A549 (cell line): ENCODE results near the gene DIP2C. TPM values are rescaled to one million over a fixed set of nuclear protein-coding genes. Genes with fewer than 3 reads are reported as not detected.
"Not testable (repeated sequence)": the region's sequence is repeated elsewhere in the genome, so short reads cannot be mapped to it uniquely, and the experiment has no call there.

ENCODE experiments used
- ATAC-seq, 2 experiments: fragments of 200-7000 bp in 1 of 2; fragments of >200 bp in 1 of 2; cut with Nextera tagmentation in 1 of 2; cut with Tn5 transposase in 1 of 2; 3 replicates each; pipeline versions ENCODE4 v1.8.0 to v1.9.1; 2018 to 2020; ENCODE audit warnings: mild to moderate bottlenecking in 1 of 2, moderate library complexity in 1 of 2
- CTCF ChIA-PET: fragments of 300-600 bp; sonication (Branson Sonifier 250); formaldehyde crosslinking; extraction: SDS; loops from one replicate; lab custom pipeline; 2021; ENCODE audit warnings: antibody characterized with exemption, inconsistent platforms; lab: Yijun Ruan, JAX
- POLR2A ChIA-PET: fragments of 350-600 bp; formaldehyde crosslinking; extraction: SDS; loops from one replicate; lab custom pipeline; 2021; ENCODE audit warnings: antibody characterized with exemption, inconsistent platforms; lab: Yijun Ruan, JAX
- DNase-seq, 2 experiments: peaks; one replicate each; pipeline versions ENCODE4 v3.0.0 to v3.0.0-alpha.2; 2011 to 2016; ENCODE audit warnings: low read depth in 1 of 2, low spot score in 1 of 2
- FAIRE-seq: peaks from 2 replicates; lab custom pipeline; 2011; peaks lifted over from hg19 to GRCh38; lab: Jason Lieb, UNC
- H3K27ac ChIP-seq, 2 experiments: fragments of >200 bp; sonication (Bioruptor Twin); formaldehyde crosslinking; 3 replicates each; pipeline ENCODE4 v1.5.1; 2016 to 2017
- H3K4me1 ChIP-seq: fragments of >200 bp; sonication (Bioruptor Twin); formaldehyde crosslinking; 3 replicates; pipeline ENCODE4 v1.6.1; 2016
- H3K4me2 ChIP-seq: fragments of >200 bp; sonication (Bioruptor Twin); formaldehyde crosslinking; 3 replicates; pipeline ENCODE4 v1.6.1; 2016
- H3K4me3 ChIP-seq: fragments of >200 bp; sonication (Bioruptor Twin); formaldehyde crosslinking; 3 replicates; pipeline ENCODE4 v1.5.1; 2016
- H3K9me3 ChIP-seq: fragments of >200 bp; sonication (Bioruptor Twin); formaldehyde crosslinking; 3 replicates; pipeline ENCODE4 v1.6.1; 2016
- ATOH8 ChIP-seq: fragments of 250-450 bp; sonication (Bioruptor Pico); IDR thresholded peaks from 2 replicates; pipeline ENCODE4 v1.5.0; 2020; ENCODE audit warnings: low read depth, mild to moderate bottlenecking, moderate library complexity
- BHLHE40 ChIP-seq: IDR thresholded peaks from 2 replicates; pipeline ENCODE4 v1.6.1; 2012; ENCODE audit warnings: low read depth, low read length, inconsistent platforms
- CBX2 ChIP-seq: fragments of 200-600 bp; sonication (generic); IDR thresholded peaks from 2 replicates; pipeline ENCODE4 v1.6.1; 2016; ENCODE audit warnings: low read depth, mild to moderate bottlenecking, borderline replicate concordance
- CBX8 ChIP-seq: fragments of 200-600 bp; sonication (generic); IDR thresholded peaks from 2 replicates; pipeline ENCODE4 v1.6.1; 2016
- CHD2 ChIP-seq: fragments of 150-350 bp; IDR thresholded peaks from 2 replicates; pipeline ENCODE4 v1.6.1; 2014; ENCODE audit warnings: low read length; ENCODE audit not compliant: partially characterized antibody
- HMGXB4 ChIP-seq: fragments of 250-450 bp; sonication (Bioruptor Pico); IDR thresholded peaks from 2 replicates; pipeline ENCODE4 v1.5.0; 2021; ENCODE audit warnings: mild to moderate bottlenecking, moderate library complexity, borderline replicate concordance
- JUN ChIP-seq, 2 experiments: fragments of >200 bp; sonication (Bioruptor Twin); formaldehyde crosslinking; IDR thresholded peaks; 2 replicates in 1 of 2; 3 replicates in 1 of 2; pipeline ENCODE4 v1.6.1; 2016 to 2017
- MAZ ChIP-seq: fragments of 150-350 bp; IDR thresholded peaks from 2 replicates; pipeline ENCODE4 v1.6.1; 2014; ENCODE audit warnings: antibody characterized with exemption, low read depth, low read length, borderline replicate concordance
- MYC ChIP-seq: IDR thresholded peaks from 2 replicates; pipeline ENCODE4 v1.6.1; 2012; ENCODE audit warnings: mild to moderate bottlenecking, inconsistent platforms, low read length, improper control_type of control experiment, borderline replicate concordance
- NFE2L2 ChIP-seq: fragments of 150-350 bp; conservative IDR thresholded peaks from 2 replicates; pipeline ENCODE4 v1.6.1; 2014; ENCODE audit warnings: low read length
- NPAS2 ChIP-seq: fragments of 250-450 bp; sonication (Bioruptor Pico); IDR thresholded peaks from 2 replicates; pipeline ENCODE4 v1.8.0; 2022; ENCODE audit warnings: mild to moderate bottlenecking, moderate library complexity, borderline replicate concordance
- PBX3 ChIP-seq: IDR thresholded peaks from 2 replicates; pipeline ENCODE4 v1.6.1; 2012
- RARB ChIP-seq: fragments of 250-450 bp; sonication (Bioruptor Pico); IDR thresholded peaks from 2 replicates; pipeline ENCODE4 v1.8.0; 2021; ENCODE audit warnings: mild to moderate bottlenecking, moderate library complexity
- SREBF2 ChIP-seq: fragments of 450-650 bp; IDR thresholded peaks from 2 replicates; pipeline ENCODE4 v1.6.1; 2014; ENCODE audit warnings: mild to moderate bottlenecking, moderate library complexity
- ZNF302 ChIP-seq: fragments of 250-450 bp; sonication (Bioruptor Pico); IDR thresholded peaks from 2 replicates; pipeline ENCODE4 v1.9.0; 2021; ENCODE audit warnings: inconsistent platforms, mild to moderate bottlenecking, moderate library complexity
- ZSCAN20 ChIP-seq: fragments of 250-450 bp; sonication (Bioruptor Pico); IDR thresholded peaks from 2 replicates; pipeline ENCODE4 v1.8.0; 2022; ENCODE audit warnings: mild to moderate bottlenecking, moderate library complexity
- WGBS: methylation state at CpG from one replicate; pipeline ENCODE4 v1.1.6; 2017; ENCODE audit errors: missing lambda C conversion rate; 5-methylcytosine and 5-hydroxymethylcytosine counted together
- polyA plus RNA-seq, 4 experiments: library from polyadenylated mRNA; depleted of rRNA in 3 of 4; stranded (reverse); fragments of >200 nt; fragmentation: RNase III in 1 of 4; extraction: RNeasy Plus Mini Kit Qiagen cat#74134 plus additional on column Dnase treatment in 1 of 4; gene quantifications; 2 replicates in 3 of 4; 3 replicates in 1 of 4; pipeline ENCODE4 v1.2.3, GENCODE V29; 2011 to 2017

DIP2C gene
- polyA plus RNA-seq, 2 of the 4 experiments (the other 2 are of a cell fraction): 3.7 to 5.0 TPM

DNA sequence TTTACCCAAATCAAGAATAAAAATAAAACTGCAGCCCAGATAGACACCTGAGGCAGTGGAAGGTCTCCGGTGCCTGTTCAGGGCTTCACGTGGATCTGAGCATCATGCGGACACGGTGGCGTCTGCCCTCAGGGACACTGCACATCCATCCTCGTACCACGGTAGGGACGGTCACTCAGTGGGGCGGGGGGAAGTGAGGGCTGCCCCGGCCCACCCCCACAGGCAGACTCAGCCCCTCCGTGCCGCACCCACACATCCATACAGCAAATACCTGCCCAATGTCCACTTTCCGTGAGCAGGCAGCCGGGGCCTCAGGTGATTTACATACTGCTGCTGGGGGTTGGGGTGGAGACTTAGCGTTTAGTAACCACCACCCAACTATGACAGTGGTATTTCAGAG is 207.8 kb downstream of the DIP2C start (continued):
- TF ChIP-seq NPAS2 (CRISPR knock-in tag) (no peak), SREBF2 (no peak), PBX3 (no peak), NFE2L2 (no peak), CHD2 (no peak), JUN (IDR thresholded peaks at IDR 0.05) (no peak)

- Histone ChIP-seq H3K4me1 (peaks cover 5% of the 10 kb centered on the region; the same call in 1 of the 3 replicates), H3K4me3 (no peak overlapping the region)
- no peak for ATAC-seq
- CTCF ChIA-PET: interaction anchor here (1.6 kb wide), 1 partner anchor 12 kb away, joined by 3 read pairs; no protein-coding TSS in a partner anchor
- DNase-seq: no peak
- TF ChIP-seq MYC (no peak), ATOH8 (CRISPR knock-in tag) (no peak), ZNF302 (no peak), CBX2 (no peak)
- TF ChIP-seq, all 56 proteins: peak for 0
- no peak for FAIRE-seq
- POLR2A ChIA-PET: no interaction called here
- 89% methylated on average over 12 of the region's 17 CpGs for WGBS
- no peak overlapping the region for H3K4me2 ChIP-seq
- H3K9me3 ChIP-seq: no peaks in the 10 kb centered on the region
- H3K27ac ChIP-seq: no peak overlapping the region
Measured at GRCh38 chr10:480928-481552, 208.4 kb downstream of the DIP2C start.

GRCh38 chr10:480498-480927 is 209.0 kb downstream of the DIP2C start:
- TF ChIP-seq RARB: no peak
- TF ChIP-seq BHLHE40: no peak
- TF ChIP-seq HMGXB4 (CRISPR knock-in tag): no peak
- TF ChIP-seq PBX3: no peak
- no peak for TF ChIP-seq MAZ
- TF ChIP-seq MYC: no peak
- TF ChIP-seq ZSCAN20 (CRISPR knock-in tag): no peak
- TF ChIP-seq CBX8: no peak
- no peak overlapping the region for H3K4me2 ChIP-seq
- H3K9me3 ChIP-seq: no peaks in the 10 kb centered on the region
- WGBS: 89% methylated on average over 23 of the region's 23 CpGs
- H3K27ac ChIP-seq: no peak overlapping the region
- ChIA-PET CTCF (interaction anchor here (1.0 to 1.6 kb wide), 2 partner anchors 12 to 30 kb away, joined by 3 read pairs; no protein-coding TSS in a partner anchor), POLR2A (no interaction called here)
- DNase-seq: no peak
- ATAC-seq: no peak
- no peak overlapping the region for H3K4me3 ChIP-seq
- FAIRE-seq: no peak
- peaks cover 5% of the 10 kb centered on the region; the same call in 1 of the 3 replicates for H3K4me1 ChIP-seq

- ATAC-seq, H3K9me3 ChIP-seq, DNase-seq, POLR2A ChIA-PET, H3K4me2 ChIP-seq, H3K4me3 ChIP-seq, H3K27ac ChIP-seq, H3K4me1 ChIP-seq, FAIRE-seq: not testable (repeated sequence)
- CTCF ChIA-PET: interaction anchor here (1.0 to 1.6 kb wide), 2 partner anchors 11 to 31 kb away, joined by 3 read pairs; no protein-coding TSS in a partner anchor
- 94% methylated on average over 30 of the region's 33 CpGs for whole genome bisulfite sequencing
Measured at GRCh38 chr10:479706-480497, 209.6 kb downstream of the DIP2C start.
